Cerebellar nuclear complex (tissue), 1 donor: Measurements from ENCODE around the gene ZNF219.

Source experiments
- DNase-seq, 2 experiments: peaks; one replicate each; lab custom pipeline; 2025; lab: John Stamatoyannopoulos, UW

Gene ZNF219

DNA sequence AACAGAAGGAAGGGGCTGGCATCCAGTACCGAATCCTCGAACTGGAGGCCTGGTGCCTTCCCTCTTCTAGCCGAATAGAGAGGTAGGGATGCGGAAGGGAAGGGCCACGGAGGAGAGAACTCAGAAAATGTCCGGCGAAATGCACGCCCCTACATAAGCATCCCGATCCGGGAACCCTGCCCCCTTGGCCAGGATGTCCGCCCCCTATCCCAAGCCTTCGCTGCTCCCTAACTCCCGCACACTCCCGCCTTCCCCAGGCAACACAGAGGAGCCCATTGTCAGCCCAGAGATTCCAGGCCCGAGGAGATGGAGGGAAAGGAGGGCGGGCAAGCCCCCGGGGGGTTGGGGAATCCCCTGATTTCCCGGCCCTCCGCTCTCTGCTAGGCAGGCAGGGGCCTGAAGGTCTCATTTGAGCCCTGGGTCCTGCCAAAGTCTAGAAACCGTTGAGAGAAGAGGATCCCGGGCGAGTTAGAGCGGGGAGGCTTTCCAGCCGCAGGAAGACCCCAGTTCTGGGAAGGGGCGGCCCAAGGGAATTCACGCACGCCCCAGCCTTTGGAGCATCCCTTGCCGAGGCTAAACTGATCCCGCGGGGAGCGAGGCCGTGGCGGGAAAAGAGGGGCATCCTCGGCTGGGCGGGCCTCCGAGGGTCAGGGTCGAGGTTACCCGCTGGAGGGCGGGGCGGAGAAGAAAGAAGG, 28.9 kb downstream of the ZNF219 start:
- no peak for DNase-seq

DNA sequence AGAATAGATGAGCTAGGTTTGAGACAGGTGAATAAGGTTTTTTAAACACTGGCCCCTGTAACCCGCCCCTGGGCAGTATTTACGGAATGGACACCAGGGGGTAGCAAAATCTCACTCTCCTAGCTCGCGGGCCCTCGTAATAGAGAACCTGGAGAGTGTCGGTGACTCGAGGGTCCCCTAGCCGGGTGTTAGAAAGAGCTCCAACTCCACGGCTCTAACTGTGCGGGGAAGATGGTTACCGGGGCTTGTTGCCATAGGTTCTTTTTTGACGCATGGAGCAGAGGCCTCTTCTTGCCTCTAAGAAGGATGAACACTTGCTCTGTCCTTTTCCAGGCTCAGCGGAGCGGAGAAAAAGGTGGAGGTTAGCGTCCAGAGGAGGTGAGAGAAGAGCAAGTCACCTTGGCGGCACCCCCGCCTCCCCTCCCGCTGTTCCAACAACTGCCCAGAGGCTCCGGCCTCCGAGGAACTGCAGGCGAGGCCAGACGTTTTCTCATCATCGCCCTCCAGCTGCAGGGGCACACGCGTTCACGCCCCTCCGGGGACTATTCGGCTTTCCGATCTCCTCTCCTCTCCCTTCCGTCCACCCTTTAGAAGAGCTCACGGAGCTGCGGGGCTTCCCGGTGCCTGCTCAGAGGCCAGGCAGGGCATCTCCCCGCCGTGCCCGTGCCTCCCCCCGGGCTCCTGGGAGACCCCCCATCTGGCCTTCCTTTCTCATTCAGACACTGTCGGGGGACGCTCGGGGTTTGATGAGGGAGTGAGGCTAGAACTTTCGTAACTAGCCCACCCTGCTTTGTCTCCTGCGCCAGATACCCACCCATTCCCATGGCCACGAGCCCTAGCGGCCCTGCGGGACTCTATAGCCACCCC, 29.7 kb downstream of the ZNF219 start:
- peak in 1 of 2 experiments; percentile 47 for DNase-seq

DNA sequence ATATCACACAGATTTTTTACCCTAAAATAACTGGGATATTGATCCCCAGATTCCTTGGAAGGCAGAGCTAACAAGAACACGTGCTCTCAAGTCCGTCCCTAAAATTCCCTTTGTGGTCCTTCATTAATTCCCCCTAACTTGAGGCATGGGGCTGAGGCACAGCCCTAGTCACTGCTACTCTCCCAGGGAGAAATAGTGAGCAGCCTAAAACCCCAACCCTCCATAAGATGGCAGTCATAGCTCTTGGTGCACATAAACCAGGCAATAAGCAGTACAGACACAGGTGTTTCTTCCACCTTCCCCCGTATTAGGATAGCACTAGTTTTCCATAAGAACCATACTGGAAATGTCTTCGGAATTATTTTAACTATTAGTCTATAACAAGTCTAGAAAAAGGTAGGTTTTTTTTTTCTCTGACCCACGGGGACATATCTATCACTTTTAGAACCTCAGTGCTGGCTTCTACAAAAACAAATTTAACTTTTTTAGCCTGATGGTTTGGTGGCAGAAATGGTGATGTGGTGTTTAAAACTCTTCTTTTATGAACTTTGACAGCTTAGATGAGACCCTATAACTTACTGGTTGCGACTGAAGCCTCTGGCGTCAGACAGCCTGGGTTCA, 31.5 kb downstream of the ZNF219 start:
- DNase-seq, result no peak

DNA sequence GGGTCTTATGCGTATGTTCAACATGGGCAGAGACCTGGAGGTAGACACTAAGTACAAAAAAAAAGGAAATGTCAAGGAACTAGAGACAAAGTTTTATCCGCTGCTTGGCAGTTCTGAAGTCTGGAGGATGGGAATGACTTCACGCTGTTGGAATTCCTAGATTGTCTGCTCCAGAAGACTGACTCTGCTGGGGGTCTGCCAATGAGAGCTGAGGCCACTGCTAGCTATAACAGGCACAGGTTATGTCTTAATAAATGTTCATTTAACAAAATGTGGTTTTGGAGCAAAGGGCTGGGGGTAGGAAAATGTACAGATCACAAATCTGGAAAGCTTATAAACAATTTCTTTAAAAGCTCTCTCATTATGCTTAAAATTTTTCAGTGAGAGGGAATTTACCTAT, 35.0 kb downstream of the ZNF219 start:
- DNase-seq, result no peak

DNA sequence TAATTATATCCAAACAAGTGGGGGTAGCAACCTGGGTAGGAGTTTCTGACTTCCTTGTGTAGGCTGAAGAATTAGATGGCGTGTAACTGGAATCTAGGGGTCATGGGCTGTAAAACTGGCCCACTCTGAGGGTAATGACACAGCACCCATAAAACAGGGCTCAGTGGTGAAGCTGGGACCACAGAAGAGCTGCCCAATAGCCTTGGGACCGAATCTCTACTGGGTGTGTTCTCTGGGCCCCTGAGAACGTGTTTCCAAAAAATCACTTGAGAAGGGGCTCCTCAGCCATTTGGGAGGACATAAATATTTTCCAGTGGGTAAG, 37.1 kb downstream of the ZNF219 start:
- no peak for DNase-seq

DNA sequence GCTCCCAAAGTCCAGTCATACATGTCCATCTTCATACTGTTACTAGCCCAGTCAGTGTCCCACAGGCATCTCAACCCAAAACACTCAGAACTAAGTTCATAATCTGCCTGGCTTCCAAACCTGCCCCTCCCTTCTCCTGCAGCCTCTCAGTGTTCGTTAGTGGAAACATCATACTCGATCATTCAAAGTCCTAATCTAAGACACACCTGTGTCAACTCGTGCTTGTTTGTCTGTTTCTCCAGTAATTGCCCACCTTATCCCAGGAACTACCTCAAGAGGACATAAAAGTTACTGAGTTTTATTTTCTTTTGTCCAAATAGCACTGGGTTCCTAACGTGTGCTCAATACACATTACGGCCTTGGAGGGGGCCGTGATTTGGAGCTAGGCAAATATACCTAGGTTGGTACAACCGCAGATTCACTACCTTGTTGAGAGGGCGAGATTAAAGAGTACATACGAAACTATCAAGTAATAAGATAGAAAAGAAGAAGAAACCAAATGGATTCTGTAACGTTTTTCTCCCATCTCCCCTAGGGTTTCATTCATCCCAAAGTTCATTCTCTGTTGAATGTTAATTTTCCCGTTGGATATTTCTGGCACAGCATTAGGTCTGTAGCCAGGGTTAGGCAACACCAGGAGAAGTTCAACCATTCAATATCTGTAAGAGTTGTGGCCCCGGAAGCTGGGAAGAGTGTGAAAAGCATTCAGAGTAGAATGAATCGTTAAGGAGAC, 37.7 kb downstream of the ZNF219 start:
- no peak for DNase-seq

DNA sequence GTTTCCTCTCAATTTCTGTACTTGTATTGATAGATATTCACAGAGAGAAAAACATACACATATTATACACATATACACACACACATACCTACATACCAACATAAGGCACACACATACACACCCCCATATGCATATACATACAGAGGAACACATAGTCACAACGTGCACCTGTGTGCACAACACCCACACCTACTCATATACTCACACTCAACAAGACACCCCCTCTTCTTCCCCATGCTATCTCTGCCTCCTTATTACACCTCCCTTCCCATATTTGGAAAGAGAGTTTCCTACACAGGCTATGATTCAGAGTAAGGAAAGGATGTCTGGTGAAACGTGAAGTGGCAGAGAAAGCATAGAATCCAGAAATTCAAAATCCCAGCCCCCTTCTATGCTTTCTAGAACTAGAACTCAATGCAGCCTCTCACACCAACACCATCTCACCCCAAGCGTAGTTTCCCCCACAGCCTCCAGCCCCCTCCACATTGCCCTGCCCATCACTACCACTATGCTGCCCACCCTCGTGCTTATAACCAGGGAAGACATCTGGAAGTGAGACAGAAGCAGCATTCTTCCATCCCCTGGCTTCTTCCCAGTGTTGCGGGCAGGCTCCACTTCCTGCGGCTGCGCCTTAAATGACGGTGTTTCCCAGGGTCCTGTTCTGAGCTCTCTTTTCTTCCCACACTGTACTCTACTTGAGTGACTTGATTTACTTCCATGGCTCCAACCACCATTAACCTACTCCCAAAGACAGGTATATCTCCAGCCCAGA, 38.4 kb downstream of the ZNF219 start:
- no peak for DNase-seq

DNA sequence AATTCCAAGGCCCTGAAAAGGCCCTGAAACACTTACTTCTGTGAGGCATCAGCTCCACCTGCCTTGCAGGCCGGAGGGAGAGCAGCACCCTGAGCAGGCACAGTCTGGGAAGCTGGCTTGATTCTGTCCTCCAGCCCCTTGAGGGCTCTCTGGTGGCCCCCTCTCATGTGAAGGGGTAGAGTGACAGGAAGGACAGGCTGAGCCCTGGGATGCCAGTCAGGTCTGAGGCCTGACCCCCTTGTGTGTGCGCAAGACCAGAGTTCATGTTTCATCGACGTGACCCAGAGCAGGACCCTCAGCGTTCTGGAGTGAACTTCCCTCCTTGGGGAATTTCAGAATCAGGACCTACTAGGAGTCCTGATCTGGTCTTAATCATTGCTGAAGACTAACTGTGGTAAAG, 39.6 kb downstream of the ZNF219 start:
- DNase-seq, result no peak

DNA sequence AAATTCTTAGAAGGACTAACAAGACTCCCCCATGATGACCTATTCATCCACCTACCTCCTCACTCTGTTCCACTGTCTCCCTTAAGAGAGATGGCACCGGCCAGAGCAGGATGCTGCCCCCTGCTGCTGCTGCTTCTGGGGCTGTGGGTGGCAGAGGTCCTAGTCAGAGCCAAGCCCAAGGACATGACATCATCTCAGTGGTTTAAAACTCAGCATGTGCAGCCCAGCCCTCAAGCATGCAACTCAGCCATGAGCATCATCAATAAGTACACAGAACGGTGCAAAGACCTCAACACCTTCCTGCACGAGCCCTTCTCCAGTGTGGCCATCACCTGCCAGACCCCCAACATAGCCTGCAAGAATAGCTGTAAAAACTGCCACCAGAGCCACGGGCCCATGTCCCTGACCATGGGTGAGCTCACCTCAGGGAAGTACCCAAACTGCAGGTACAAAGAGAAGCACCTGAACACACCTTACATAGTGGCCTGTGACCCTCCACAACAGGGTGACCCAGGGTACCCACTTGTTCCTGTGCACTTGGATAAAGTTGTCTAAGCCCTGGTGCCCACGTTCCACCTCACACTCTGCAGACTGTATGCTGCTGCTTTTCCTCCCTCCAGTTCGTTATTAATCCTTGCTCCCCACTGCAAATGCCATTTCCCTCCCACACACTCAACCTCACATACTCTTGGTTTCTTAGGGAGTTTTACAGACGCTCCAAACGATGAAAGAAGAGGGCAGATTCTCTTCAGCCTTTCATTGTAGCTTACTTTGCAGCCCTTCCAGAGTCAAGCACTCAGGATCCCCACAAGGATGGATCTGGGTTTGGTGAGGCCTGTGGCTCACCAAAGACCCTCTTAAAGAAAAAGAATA, 40.4 kb downstream of the ZNF219 start, which contains the start of gene RNASE8:
RNASE8 (plus strand) TSS at position 20 of the 873 bp plus-strand sequence; CDS start at position 91, 71 bp downstream.
- no peak for DNase-seq

DNA sequence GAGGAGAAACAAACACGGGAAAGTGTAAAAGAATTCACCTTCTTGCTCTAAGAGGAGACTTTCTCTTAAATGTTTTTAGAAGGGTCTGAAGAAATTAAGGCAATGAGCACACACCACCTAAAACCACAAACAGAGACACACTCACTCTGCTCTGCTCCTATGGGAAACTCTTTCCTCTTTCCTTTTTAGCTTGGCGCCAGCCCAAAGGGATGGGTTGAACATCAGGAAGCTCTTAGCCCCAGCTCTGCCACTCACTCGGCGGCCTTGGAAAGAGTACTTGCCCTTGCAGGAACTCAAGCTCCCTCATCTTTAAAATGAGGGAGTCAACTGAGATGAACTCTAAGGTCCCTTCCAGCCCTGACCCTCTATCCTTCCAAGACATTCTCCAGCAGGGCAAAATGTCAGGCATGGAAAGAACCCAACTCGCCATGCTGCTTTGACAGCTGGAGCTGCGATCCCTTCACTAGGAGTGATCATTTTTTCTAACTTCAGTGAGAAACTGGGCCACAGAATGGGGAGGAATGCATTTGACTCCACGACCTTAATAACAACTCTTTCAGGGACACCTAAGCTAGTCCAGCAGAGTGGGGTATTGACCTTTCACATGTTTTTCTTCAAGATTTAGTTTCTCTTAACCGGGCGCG, 41.8 kb downstream of the ZNF219 start:
- DNase-seq, result no peak

DNA sequence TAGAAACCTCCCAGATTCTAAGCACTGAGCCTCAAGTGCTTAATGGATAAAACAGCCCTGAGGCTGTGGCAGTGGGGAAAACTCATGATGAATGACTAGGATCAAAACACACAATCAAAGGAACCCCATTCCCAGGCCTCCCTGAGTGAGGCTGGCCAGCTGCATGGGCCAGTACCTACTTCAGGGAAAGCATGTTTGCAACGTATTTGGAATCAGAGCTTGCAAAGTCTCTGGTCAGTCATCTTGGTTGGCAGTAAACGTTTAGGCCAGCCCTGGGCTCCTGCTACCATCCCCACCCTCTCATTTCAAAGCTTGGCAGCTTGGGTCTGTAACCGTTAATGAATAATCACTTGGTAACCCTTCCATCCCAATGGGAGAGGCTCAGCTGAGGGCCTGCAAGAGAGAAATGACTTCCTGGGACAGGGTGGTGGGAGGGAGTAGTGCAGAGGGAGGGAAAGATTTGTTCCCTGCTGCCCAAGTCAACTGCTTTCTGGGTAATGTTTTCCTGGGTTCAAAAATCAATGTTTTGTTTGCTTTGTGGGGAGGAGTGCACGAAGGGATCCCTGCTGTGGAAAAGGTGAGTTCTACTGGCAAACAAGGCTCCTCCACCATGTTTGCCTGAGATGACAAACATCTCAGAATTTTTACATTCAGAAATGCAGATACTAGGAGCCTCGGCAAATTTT, 42.9 kb downstream of the ZNF219 start:
- DNase-seq, result no peak

DNA sequence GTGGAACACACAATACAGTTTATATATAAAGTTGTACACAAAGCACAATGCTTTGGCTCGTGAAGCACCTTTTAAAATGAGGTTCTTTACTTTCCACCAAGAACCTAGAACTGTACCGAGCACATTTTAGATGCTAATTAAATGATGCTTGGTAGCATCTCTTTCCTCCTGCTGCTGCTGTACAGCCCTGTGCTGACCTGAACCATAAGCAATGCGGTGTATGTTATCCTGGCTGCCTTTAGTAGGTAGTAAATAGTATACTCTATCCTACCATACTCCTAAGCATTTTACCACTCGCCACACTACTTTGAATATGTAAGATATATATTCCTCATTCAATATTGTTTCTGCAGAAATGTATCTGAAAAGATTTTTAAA, 43.7 kb downstream of the ZNF219 start:
- DNase-seq, result no peak

DNA sequence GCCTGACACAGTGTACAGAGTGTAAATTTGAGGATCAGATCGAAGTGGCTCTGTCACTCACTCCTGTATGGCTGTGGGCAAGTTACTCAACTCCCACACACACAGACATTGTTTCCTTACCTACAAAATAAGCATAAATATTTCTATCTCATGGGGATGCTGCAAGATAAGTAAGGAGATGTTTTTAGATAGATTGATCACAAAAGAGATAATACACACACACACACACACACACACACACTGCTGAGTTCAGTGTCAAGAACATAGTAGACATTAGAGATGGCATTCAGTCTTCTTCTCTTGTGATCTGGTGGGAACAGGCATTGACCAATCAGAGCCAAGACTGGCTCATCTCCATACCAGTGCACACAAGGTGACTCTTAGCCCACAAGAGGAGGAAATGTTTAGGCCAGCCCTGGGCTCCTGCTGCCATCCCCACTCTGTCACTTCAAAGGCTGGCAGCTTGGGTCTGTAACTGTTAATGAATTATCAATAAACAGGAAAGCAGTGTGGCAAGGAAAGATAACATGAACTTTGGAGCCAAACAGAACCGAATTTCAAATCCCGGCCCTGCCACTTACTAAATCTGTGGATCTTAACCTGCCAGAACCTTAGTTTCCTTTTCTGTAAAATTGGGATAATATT, 44.2 kb downstream of the ZNF219 start:
- DNase-seq, result no peak

DNA sequence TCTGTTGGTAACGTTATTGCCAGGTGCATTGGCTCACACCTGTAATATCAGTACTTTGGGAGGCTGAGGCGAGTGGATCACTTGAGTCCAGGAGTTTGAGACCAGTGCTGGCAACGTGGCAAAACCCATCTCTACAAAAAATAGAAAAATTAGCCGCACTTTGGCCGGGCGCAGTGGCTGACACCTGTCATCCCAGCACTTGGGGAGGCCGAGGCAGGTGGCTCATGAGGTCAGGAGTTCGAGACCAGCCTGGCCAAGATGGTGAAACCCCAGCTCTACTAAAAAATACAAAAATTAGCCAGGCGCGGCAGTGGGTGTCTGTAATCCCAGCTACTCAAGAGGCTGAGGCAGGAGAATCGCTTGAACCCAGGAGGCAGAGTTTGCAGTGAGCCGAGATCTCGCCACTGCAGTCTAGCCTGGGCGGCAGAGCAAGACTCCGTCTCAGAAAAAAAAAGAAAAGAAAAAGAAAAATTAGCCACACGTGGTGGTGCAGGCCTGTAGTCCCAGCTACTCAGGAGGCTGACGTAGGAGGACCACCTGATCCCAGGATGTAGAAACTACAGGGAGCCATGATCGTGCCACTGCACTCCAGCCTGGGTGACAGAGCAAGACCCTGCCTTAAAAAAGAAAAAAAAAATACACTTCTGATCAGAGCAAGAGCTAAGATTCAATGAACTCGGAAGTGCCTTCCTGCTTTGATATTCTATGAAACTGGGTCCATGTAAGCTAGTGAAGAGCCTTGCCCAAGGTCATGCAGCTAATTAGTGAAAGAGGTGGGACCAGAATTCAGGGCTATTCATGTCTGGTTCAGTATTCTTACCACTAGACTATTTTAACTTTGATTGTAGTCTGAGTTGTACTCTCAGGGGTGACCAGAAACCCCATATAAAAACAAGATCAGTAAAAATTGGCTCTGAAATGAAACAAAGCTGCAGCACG, 45.0 kb downstream of the ZNF219 start:
- no peak for DNase-seq

DNA sequence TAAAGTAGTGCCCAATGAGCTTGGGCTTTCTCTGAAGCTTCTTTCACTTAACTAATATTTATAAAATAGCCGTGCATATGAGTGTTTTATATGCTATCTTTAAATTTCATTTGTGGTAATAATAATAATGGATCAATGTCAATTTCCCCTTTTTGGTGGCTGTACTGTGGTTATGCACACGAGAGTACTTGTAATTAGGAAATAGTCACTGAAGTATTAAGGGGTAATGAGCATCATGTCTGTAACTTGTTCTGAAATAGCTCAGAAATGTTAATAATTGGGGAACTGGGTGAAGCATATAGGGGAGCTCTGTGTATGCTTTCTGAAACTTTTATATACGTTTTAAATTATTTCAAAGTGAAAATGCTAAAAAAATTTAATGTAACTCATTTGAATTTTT, 47.9 kb downstream of the ZNF219 start:
- no peak for DNase-seq

DNA sequence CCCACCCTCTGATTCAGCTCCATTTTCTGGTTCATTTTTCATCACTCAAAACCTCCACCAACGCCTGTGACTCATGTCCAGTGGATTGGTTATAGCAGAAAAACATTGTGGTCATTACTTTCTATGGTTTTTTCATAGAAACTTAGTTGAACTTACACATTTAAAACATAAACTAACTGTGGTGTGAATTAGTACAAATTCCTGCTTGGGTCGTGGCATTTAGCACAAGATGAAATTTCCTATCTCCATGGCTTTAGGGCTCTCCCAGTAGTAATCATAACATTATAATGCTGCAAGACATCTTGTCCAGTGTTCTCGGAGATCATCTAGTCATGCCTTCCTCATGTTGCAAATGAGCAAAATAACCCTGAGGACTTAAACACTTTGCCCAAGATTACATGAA, 49.2 kb downstream of the ZNF219 start:
- no peak for DNase-seq

DNA sequence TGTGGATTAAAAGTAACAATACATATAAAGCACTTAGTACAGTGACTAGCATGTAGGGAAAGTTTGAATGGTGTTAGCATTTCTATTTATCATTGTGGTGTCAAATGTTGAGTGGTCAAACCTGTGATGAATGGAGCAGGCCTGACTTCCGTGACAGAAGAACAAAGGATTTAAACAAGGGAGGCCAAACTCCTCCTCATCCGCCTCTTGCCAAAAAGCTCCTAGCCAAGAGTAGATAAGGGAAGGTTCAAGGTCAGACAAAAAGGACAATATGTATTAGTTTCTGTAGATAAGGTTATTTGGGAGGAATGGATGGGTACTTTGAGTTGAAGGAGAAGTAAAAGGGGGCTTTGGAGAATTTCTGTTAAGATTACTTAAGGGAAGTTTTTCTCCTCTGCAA, 49.8 kb downstream of the ZNF219 start:
- no peak for DNase-seq

DNA sequence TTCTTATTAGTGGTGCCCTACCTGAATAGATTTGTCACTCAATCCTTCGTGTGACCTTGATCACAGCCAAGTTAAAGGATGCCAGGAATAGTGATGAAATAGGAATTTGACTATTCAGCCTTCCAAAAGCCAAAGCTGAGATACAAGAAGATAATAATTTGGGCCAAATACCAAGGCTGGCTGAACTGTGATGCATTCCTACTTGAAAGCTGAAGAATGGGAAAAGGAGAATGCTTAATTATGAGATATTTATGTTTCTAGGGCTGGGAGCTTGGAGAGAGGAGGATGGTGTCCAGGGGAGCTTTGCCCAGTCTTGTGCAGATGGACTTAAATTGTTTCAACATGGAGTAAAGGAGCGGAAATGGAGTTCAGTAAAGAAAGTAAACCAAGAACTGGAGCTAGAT, 51.1 kb downstream of the ZNF219 start:
- no peak for DNase-seq
